NT2/D1 (cell line): ENCODE measurements around the gene HECW1.

Experiments used
- DNase-seq: peaks from one replicate; pipeline ENCODE4 v3.0.0-alpha.2; 2011; ENCODE audit warnings: low read depth, low spot score
- H3K27me3 ChIP-seq: 2 replicates; pipeline ENCODE4 v1.6.0; 2011; ENCODE audit warnings: mild to moderate bottlenecking; ENCODE audit not compliant: insufficient read length, insufficient read depth
- H3K36me3 ChIP-seq: 2 replicates; pipeline ENCODE4 v1.6.1; 2011; ENCODE audit warnings: mild to moderate bottlenecking, low read length, mixed read lengths; ENCODE audit not compliant: insufficient read depth, insufficient read length
- H3K4me1 ChIP-seq: 2 replicates; pipeline ENCODE4 v1.5.1; 2011; ENCODE audit not compliant: insufficient read depth, insufficient read length
- H3K4me3 ChIP-seq: 2 replicates; pipeline ENCODE4 v1.5.1; 2011; ENCODE audit warnings: low read depth; ENCODE audit not compliant: insufficient read length
- H3K9ac ChIP-seq: 2 replicates; pipeline ENCODE4 v1.6.0; 2011; ENCODE audit warnings: low read depth; ENCODE audit not compliant: insufficient read length
- H3K9me3 ChIP-seq: 2 replicates; pipeline ENCODE4 v1.5.1; 2011; ENCODE audit warnings: mild to moderate bottlenecking, low read length; ENCODE audit not compliant: insufficient read depth
- SUZ12 ChIP-seq: IDR thresholded peaks from 2 replicates; pipeline ENCODE4 v1.6.1; 2011; ENCODE audit not compliant: insufficient read length, insufficient read depth; ENCODE audit errors: extremely low read depth
- YY1 ChIP-seq: IDR thresholded peaks from 2 replicates; pipeline ENCODE4 v1.6.1; 2011; ENCODE audit not compliant: insufficient read length, insufficient read depth
- ZNF274 ChIP-seq: IDR thresholded peaks from 2 replicates; pipeline ENCODE4 v1.6.1; 2011; ENCODE audit warnings: mild to moderate bottlenecking, low read depth, low read length

Gene HECW1

DNA sequence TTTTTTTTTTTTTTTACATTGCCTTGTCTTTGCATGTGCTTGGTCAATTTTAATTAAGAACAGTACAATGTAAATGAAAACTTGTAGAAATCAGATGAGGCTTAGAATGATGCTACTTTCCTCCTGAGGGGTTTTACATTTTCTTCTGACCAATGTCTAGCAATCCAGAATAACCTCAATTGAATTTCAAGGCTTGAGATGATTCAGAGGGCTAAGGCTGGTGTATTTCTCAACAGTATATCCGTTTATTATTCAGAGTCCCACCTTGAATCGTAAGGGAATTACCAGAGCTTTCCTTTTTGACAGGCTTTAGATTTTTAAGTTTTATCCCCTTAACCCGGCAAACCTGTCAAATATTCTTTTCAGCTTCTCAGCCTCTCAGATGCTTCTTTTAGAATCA is 239.2 kb downstream of the HECW1 start:
- Histone ChIP-seq H3K27me3 (no peaks in the 10 kb centered on the region), H3K9ac (no peak overlapping the region), H3K4me1 (no peaks in the 10 kb centered on the region), H3K9me3 (peaks cover 31% of the 10 kb centered on the region), H3K36me3 (no peaks in the 10 kb centered on the region), H3K4me3 (no peak overlapping the region)
- no peak for DNase-seq
- TF ChIP-seq SUZ12 (no peak), YY1 (no peak), ZNF274 (no peak)

GRCh38 chr7:43353902-43354301 is 241.5 kb downstream of the HECW1 start:
- Histone ChIP-seq H3K9me3 (peaks cover 31% of the 10 kb centered on the region), H3K36me3 (no peaks in the 10 kb centered on the region), H3K27me3 (no peaks in the 10 kb centered on the region), H3K4me1 (no peaks in the 10 kb centered on the region), H3K4me3 (no peak overlapping the region), H3K9ac (no peak overlapping the region)
- TF ChIP-seq ZNF274 (no peak), YY1 (no peak), SUZ12 (no peak)
- DNase-seq = no peak

DNA sequence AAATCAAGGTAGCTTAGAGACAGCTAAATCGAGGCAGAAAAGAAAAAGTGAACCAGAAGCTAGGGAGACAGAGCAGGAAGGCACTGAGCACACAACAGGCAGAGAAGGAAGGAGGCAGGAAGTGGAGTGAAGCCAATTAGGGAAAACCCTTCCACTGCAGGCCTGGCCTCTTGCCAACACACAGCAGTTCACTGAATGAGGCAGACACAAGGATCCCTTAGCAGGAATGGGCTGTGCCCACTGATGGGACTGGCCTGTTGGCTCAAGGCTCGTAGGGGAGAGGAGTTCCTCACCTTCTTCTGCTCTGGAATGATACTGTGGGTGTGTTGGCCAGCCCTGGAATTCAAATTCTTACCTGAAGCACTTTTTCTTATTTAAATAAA is 250.2 kb downstream of the HECW1 start:
- Histone ChIP-seq H3K4me3 (no peak overlapping the region), H3K9me3 (no peaks in the 10 kb centered on the region)
- DNase-seq = no peak

DNA sequence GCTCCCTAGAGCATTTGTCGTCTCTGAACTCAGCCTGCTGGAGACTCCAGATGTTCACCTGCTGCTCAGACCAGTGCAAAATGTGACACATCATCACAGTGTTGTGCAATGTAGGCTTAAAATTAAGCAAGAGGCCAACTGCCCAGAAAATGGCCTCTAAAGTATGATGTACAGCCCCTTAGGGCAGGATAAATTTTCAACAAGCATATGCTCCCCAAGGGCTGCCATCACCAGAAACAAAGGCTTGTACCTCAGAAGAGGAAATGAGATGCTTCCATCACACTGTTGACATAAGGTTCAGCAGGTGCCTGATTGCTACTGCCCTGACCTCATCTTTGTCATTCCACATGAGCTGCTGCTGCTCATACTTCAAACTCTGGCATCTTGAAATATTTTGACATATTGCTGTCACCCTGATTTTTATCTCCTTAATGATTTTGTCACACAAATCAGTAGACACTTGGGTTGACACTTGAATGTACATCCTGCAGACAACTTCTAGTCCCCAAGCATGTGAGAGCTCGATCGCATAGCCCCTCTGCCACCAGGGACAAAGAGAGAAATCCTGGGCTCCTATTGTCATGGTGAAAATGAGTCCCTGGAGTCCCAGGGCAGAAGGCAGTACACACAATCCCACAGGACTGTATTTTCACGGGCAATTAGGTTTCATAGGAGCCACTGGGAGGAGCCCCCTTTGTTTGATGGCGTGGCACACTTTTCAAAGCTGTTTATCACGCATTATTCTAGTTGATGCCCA is 250.8 kb downstream of the HECW1 start:
- Histone ChIP-seq H3K36me3 (no peaks in the 10 kb centered on the region), H3K4me1 (no peaks in the 10 kb centered on the region), H3K9me3 (no peaks in the 10 kb centered on the region), H3K27me3 (no peaks in the 10 kb centered on the region), H3K4me3 (no peak overlapping the region), H3K9ac (no peak overlapping the region)
- TF ChIP-seq ZNF274 (no peak), SUZ12 (no peak), YY1 (no peak)
- no peak for DNase-seq

More for the DNA sequence above, 250.2 kb downstream of the HECW1 start:
- TF ChIP-seq SUZ12 (no peak), ZNF274 (no peak), YY1 (no peak)
- Histone ChIP-seq H3K9ac (no peak overlapping the region), H3K4me1 (no peaks in the 10 kb centered on the region), H3K36me3 (no peaks in the 10 kb centered on the region), H3K27me3 (no peaks in the 10 kb centered on the region)

DNA sequence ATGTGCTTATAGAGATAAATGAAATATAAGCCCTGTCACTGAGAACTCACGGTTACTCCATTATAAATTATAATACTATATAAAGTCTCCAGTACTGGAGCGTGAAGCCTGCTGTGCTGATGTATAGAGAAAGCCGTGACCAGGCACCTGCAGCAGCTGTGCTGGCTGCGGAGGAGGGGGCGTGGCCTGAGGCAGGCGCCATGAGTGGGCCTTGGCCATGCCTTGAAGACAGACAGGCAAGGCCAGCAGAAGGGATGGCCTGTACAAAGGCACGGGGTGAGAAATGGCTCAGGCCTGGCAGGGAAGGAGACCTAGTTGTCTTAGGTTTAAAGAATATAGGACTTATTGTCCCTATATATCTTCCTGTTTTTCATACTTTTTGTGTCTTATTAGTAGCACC is 251.9 kb downstream of the HECW1 start:
- no peaks in the 10 kb centered on the region for H3K4me1 ChIP-seq
- H3K27me3 ChIP-seq = no peaks in the 10 kb centered on the region
- H3K9ac ChIP-seq = no peak overlapping the region
- H3K9me3 ChIP-seq = no peaks in the 10 kb centered on the region
- DNase-seq = no peak
- TF ChIP-seq SUZ12 = no peak
- no peak for TF ChIP-seq YY1
- no peak for TF ChIP-seq ZNF274
- no peaks in the 10 kb centered on the region for H3K36me3 ChIP-seq
- no peak overlapping the region for H3K4me3 ChIP-seq

GRCh38 chr7:43372676-43373355 is 260.4 kb downstream of the HECW1 start:
- Histone ChIP-seq H3K9me3 (no peaks in the 10 kb centered on the region), H3K9ac (no peak overlapping the region), H3K4me1 (no peaks in the 10 kb centered on the region), H3K36me3 (no peaks in the 10 kb centered on the region), H3K4me3 (no peak overlapping the region), H3K27me3 (no peaks in the 10 kb centered on the region)
- no peak for DNase-seq
- TF ChIP-seq ZNF274 (no peak), SUZ12 (no peak), YY1 (no peak)

GRCh38 chr7:43377196-43377960 is 264.9 kb downstream of the HECW1 start:
- no peak for DNase-seq
- no peaks in the 10 kb centered on the region for H3K27me3 ChIP-seq

More at GRCh38 chr7:43377196-43377960, 264.9 kb downstream of the HECW1 start:
- TF ChIP-seq ZNF274 (no peak), YY1 (no peak), SUZ12 (no peak)
- Histone ChIP-seq H3K4me3 (no peak overlapping the region), H3K4me1 (no peaks in the 10 kb centered on the region), H3K9ac (no peak overlapping the region), H3K36me3 (no peaks in the 10 kb centered on the region), H3K9me3 (no peaks in the 10 kb centered on the region)
